Kidney (tissue), 14 donors: Measurements from ENCODE around the gene UXT. TPM values are rescaled to one million over a fixed set of nuclear protein-coding genes. Genes with fewer than 3 reads are reported as not detected.

Source experiments
- DNase-seq, 5 donors: peaks; one replicate each; pipeline ENCODE4 v3.0.0-alpha.2; 2013 to 2020
- FAIRE-seq: peaks from 2 replicates; lab custom pipeline; 2012; peaks lifted over from hg19 to GRCh38; lab: Jason Lieb, UNC
- H3K27ac ChIP-seq, 2 donors: one replicate each; pipeline ENCODE4 v1.7.0; 2013; ENCODE audit warnings: low read depth in 2 of 2, low read length in 2 of 2, inconsistent platforms in 1 of 2
- H3K27me3 ChIP-seq: one replicate; pipeline ENCODE4 v1.7.1; 2013; ENCODE audit warnings: low read length, inconsistent platforms; ENCODE audit not compliant: control insufficient read depth, insufficient read depth
- H3K36me3 ChIP-seq, 3 donors: one replicate each; pipeline versions ENCODE4 v1.7.0 to v1.7.1; 2013; ENCODE audit warnings: low read length in 3 of 3, control low read depth in 1 of 3, inconsistent platforms in 1 of 3; ENCODE audit not compliant: insufficient read depth in 3 of 3, control insufficient read depth in 2 of 3
- H3K4me1 ChIP-seq, 3 donors: one replicate each; pipeline versions ENCODE4 v1.7.0 to v1.7.1; 2013; ENCODE audit warnings: low read length in 3 of 3, inconsistent platforms in 1 of 3, low read depth in 1 of 3; ENCODE audit not compliant: control insufficient read depth in 2 of 3, insufficient read depth in 2 of 3
- H3K4me3 ChIP-seq, 3 donors: one replicate each; pipeline versions ENCODE4 v1.7.0 to v1.8.1; 2013; ENCODE audit warnings: low read length in 3 of 3, control low read depth in 1 of 3, inconsistent platforms in 1 of 3
- H3K9ac ChIP-seq, 3 donors: one replicate each; pipeline versions ENCODE4 v1.7.0 to v1.7.1; 2013; ENCODE audit warnings: low read length in 3 of 3, control low read depth in 1 of 3, inconsistent platforms in 1 of 3
- H3K9me3 ChIP-seq, 3 donors: one replicate each; pipeline versions ENCODE4 v1.7.0 to v1.7.1; 2013; ENCODE audit warnings: low read length in 3 of 3, control low read depth in 1 of 3, inconsistent platforms in 1 of 3; ENCODE audit not compliant: control insufficient read depth in 2 of 3, insufficient read depth in 1 of 3
- intact Hi-C: fragments of 100-400 bp; cut with DNase I; formaldehyde crosslinking; loops from one replicate; pipeline ENCODE4 v1.11.1; 2022
- polyA plus RNA-seq: library from polyadenylated mRNA; stranded (reverse); fragments of 350-450 nt; fragmentation: Illumina TruSeq; extraction: RNeasy Lipid Tissue Mini Kit (QIAGEN cat#74804); gene quantifications from one replicate; pipeline ENCODE4 v1.2.3, GENCODE V29; 2014; ENCODE audit warnings: low read depth, low replicate concordance; ENCODE audit not compliant: insufficient read depth
- total RNA-seq: library from RNA; stranded (reverse); fragmentation: NEBNext Ultra II Directional; extraction: Animal tissue kit (Norgen Biotek cat#: 25700); gene quantifications from one replicate; pipeline ENCODE4 v1.2.1, GENCODE V29; 2021
- TF ChIP-seq, protein P1 (sequence below): IDR thresholded peaks from 3 replicates; pipeline ENCODE4 v1.5.1; 2012; ENCODE audit warnings: mild to moderate bottlenecking, moderate library complexity, borderline replicate concordance; ENCODE audit not compliant: insufficient read depth; ENCODE audit errors: extremely low read depth
- donor health status: control.
- donor health status: control.
- donor health status: control.
- donor health status: control.
- donor health status: control.
- donor health status: DM: yes; HTN: yes; CAD: no.
- donor health status: Normal renal cell carcinoma (clear cell type).

UXT gene
- total and polyA plus RNA-seq, 2 donors from 2014 or later: 88.0 to 210 TPM

DNA sequence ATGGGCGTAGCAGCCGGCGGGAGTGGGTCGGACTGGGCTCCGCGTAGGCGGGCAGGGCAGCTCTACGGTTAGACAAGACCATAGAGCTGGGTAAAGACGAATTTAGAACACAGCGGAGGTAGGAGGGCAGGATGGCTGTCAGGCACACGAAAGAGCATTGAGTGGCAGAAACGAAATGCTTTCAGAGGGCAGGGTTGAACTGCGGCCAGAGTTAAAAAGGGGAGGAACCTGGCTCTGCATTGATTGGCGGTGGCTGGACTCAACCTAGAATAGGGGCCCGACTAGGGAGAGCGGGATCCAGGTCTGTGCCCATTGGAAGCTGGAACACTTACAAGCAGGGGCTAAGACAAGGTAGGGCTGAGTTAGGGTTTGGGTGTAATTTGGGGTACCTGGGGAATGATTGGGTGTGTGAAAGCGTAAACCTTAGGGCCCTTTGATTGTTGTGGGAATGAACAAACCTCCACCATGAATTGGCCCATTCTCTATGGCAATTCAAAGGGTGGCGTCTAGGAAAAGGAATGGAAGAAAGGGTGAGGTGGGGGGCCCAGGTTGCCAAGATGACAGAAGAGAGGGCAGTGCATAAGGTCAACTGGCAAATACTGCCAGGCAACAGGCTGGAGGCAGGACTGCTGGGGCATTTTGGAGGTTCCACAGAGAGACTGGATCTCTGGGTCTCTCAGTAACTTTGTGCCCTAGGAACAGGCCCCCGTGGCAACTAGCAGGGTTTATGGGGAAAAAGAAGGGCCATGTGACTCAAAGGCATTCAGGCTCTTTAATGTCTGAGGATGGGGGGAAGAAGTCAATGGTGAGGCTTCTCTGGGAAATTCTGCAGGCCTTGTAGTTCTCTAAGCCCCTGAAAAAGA lies 7.7 kb downstream of the UXT start:
- FAIRE-seq (no peak), DNase-seq (no peak)
- Histone ChIP-seq H3K9me3 (no peaks in the 10 kb centered on the region), H3K36me3 (peaks cover 0 to 5% (median 0%) of the 10 kb centered on the region in 3 donors), H3K9ac (peak overlapping the region in 2 of 3 donors; percentile 24 to 60), H3K27ac (peak overlapping the region; percentile 72 to 87), H3K27me3 (no peaks in the 10 kb centered on the region), H3K4me1 (peaks cover 0 to 11% (median 4%) of the 10 kb centered on the region in 3 donors), H3K4me3 (peak overlapping the region; percentile 56 to 76 (median 75))
- TF ChIP-seq, protein P1, sequence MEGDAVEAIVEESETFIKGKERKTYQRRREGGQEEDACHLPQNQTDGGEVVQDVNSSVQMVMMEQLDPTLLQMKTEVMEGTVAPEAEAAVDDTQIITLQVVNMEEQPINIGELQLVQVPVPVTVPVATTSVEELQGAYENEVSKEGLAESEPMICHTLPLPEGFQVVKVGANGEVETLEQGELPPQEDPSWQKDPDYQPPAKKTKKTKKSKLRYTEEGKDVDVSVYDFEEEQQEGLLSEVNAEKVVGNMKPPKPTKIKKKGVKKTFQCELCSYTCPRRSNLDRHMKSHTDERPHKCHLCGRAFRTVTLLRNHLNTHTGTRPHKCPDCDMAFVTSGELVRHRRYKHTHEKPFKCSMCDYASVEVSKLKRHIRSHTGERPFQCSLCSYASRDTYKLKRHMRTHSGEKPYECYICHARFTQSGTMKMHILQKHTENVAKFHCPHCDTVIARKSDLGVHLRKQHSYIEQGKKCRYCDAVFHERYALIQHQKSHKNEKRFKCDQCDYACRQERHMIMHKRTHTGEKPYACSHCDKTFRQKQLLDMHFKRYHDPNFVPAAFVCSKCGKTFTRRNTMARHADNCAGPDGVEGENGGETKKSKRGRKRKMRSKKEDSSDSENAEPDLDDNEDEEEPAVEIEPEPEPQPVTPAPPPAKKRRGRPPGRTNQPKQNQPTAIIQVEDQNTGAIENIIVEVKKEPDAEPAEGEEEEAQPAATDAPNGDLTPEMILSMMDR: no peak
- intact Hi-C loops: no loop called here

- Histone ChIP-seq H3K9ac (peak within 1 kb of the TSS; percentile 24 to 78 (median 65)), H3K9me3 (no peaks in the 10 kb centered on the region), H3K4me1 (peaks cover 0 to 11% (median 4%) of the 10 kb centered on the region in 3 donors), H3K4me3 (peak within 1 kb of the TSS; percentile 68 to 84 (median 77)), H3K27ac (peak within 1 kb of the TSS; percentile 87), H3K27me3 (no peaks in the 10 kb centered on the region), H3K36me3 (no peaks in the 10 kb centered on the region)
- TF ChIP-seq, protein P1: no peak
- intact Hi-C loops: no loop called here
- FAIRE-seq: peak; percentile 98
- DNase-seq: peak; percentile 98 to 99 (median 98)
These were observed 8.6 kb downstream of the UXT start, which contains the start of gene ELK1 for GRCh38 chrX:47650164-47651042. Gene ELK1 (minus strand): TSS chrX:47650563. CDS start chrX:47641441, 9,122 bp downstream.

DNA sequence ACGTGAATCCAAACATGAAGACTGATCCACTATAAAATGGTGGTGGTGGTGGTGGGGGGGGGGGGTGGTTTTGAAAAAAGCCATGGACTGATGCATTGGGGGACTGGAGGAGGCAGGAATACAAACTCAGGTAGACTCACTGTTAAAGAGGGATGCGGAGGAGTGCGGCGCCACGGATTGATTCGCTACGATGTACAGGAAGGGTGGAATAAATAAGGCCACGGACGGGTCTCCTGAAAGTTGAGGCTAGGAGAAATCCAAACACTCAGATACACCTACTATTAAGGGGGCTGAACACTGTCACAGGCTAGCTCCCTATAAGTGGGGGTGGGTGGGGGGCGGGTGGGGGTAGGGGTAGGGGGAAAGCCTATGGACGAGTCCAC lies 9.2 kb downstream of the UXT start:
- no peak overlapping the region for H3K27ac ChIP-seq
- peak overlapping the region; percentile 68 to 84 (median 77) for H3K4me3 ChIP-seq
- TF ChIP-seq, protein P1: no peak
- no peak for FAIRE-seq
- peak overlapping the region in 2 of 3 donors; percentile 61 to 78 for H3K9ac ChIP-seq
- H3K4me1 ChIP-seq: peaks cover 0 to 11% (median 4%) of the 10 kb centered on the region in 3 donors
- no peaks in the 10 kb centered on the region for H3K36me3 ChIP-seq
- no peak for DNase-seq
- intact Hi-C loops: no loop called here
- H3K27me3 ChIP-seq: no peaks in the 10 kb centered on the region
- H3K9me3 ChIP-seq: no peaks in the 10 kb centered on the region
